Measurements from ENCODE around the gene MED13L.

Gene MED13L

DNA sequence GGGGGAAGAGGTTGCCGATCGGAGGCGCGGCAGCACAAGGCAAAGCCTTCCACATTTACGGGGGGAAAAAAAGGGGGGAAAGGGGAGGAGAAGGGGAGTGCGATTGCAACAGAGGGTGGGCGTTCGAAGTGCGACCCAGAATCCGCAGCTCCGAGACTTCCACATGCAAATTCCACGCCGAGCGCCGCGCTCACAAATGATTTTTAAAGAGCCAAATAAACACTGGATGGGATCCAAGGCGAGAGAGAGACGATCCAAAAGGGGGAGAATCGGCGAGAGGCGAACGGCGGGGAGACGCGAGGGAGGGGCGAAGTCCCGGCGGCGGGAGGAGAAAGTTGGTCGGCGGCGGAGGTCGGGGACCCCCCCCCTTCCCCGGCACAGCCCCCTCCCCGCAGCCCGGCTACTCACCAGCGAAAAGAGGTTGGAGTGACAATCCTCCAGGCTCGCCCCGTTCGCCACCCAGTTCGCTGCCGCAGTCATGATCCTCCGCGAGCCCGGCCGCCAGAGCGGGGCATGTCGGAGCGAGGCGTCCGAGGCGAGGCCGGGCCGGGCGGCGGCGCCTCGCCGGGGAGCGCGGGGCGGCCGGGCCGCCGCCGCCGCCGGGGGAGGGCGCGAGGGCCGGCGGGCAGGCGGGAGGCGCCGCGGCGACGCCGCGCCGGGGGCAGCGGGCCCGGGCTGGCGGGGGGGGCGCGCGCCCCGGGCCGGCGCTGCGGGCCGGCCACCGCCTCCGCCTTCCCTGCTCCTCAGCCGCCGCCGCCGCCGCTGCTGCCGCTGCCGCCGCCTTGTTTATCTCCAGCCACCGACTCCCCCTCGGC, 634 bp downstream of the MED13L start:
- Histone ChIP-seq H3K4me1 (ENCODE audit: control insufficient read depth, insufficient read depth, low read length) (no peaks in the 10 kb centered on the region; the same call in 1 of the 2 replicates), H3K27ac (ENCODE audit: low read length) (no peak overlapping the region), H3K4me3 (ENCODE audit: low read length) (peak overlapping the region; percentile 96), H3K27me3 (ENCODE audit: control insufficient read depth, insufficient read depth, low read length) (no peaks in the 10 kb centered on the region), H3K9me3 (ENCODE audit: control insufficient read depth, insufficient read depth, low read length) (no peaks in the 10 kb centered on the region), H3K36me3 (ENCODE audit: control insufficient read depth, insufficient read depth, low read length) (no peaks in the 10 kb centered on the region)
- no CpG with 5 or more reads among the region's 104 CpGs for WGBS (ENCODE audit: insufficient coverage, insufficient read length)
- DNase-seq (ENCODE audit: low read depth, low spot score), result no peak

GRCh38 chr12:116274551-116275375, 2.7 kb downstream of the MED13L start:
- H3K4me1 ChIP-seq (ENCODE audit: control insufficient read depth, insufficient read depth, low read length), result no peaks in the 10 kb centered on the region; the same call in 1 of the 2 replicates
- no peak overlapping the region for H3K27ac ChIP-seq (ENCODE audit: low read length)
- no peaks in the 10 kb centered on the region for H3K9me3 ChIP-seq (ENCODE audit: control insufficient read depth, insufficient read depth, low read length)
- no peaks in the 10 kb centered on the region for H3K36me3 ChIP-seq (ENCODE audit: control insufficient read depth, insufficient read depth, low read length)
- no peak for DNase-seq (ENCODE audit: low read depth, low spot score)
- WGBS (ENCODE audit: insufficient coverage, insufficient read length), result no CpG with 5 or more reads among the region's 5 CpGs
- H3K4me3 ChIP-seq (ENCODE audit: low read length), result no peak overlapping the region
- no peaks in the 10 kb centered on the region for H3K27me3 ChIP-seq (ENCODE audit: control insufficient read depth, insufficient read depth, low read length)

- no peak for DNase-seq (ENCODE audit: low read depth, low spot score)
- Histone ChIP-seq H3K4me1 (ENCODE audit: control insufficient read depth, insufficient read depth, low read length) (no peaks in the 10 kb centered on the region; the same call in 1 of the 2 replicates), H3K9me3 (ENCODE audit: control insufficient read depth, insufficient read depth, low read length) (no peaks in the 10 kb centered on the region), H3K27me3 (ENCODE audit: control insufficient read depth, insufficient read depth, low read length) (no peaks in the 10 kb centered on the region), H3K4me3 (ENCODE audit: low read length) (no peak overlapping the region), H3K27ac (ENCODE audit: low read length) (no peak overlapping the region), H3K36me3 (ENCODE audit: control insufficient read depth, insufficient read depth, low read length) (no peaks in the 10 kb centered on the region)
- WGBS (ENCODE audit: insufficient coverage, insufficient read length), result no CpG with 5 or more reads among the region's 4 CpGs
Measured at GRCh38 chr12:116273813-116274550, 3.5 kb downstream of the MED13L start.

DNA sequence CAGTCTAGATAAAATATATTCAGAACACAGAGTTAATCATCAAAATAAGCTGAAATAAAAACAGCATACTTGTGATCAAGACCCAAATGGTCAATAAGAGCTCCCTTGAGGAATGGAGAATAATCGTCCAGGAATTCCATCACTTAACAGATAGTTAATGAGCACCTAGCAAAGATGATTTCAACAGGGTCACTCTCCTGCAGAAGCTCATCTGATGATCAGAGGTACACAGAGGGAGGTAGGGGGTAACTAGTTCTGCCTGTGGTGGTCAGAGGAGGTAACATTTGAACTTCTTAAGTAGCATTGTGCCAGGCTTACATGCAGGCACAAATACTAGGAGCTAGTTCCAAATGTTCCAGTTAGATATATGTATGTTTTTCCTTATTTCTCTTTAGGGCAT, 9.5 kb downstream of the MED13L start:
- Histone ChIP-seq H3K4me1 (ENCODE audit: control insufficient read depth, insufficient read depth, low read length) (peaks cover 5% of the 10 kb centered on the region; the same call in 1 of the 2 replicates), H3K9me3 (ENCODE audit: control insufficient read depth, insufficient read depth, low read length) (no peaks in the 10 kb centered on the region), H3K27ac (ENCODE audit: low read length) (no peak overlapping the region), H3K4me3 (ENCODE audit: low read length) (no peak overlapping the region), H3K27me3 (ENCODE audit: control insufficient read depth, insufficient read depth, low read length) (no peaks in the 10 kb centered on the region), H3K36me3 (ENCODE audit: control insufficient read depth, insufficient read depth, low read length) (no peaks in the 10 kb centered on the region)
- WGBS (ENCODE audit: insufficient coverage, insufficient read length), result no CpG with 5 or more reads among the region's 1 CpG
- no peak for DNase-seq (ENCODE audit: low read depth, low spot score)

DNA sequence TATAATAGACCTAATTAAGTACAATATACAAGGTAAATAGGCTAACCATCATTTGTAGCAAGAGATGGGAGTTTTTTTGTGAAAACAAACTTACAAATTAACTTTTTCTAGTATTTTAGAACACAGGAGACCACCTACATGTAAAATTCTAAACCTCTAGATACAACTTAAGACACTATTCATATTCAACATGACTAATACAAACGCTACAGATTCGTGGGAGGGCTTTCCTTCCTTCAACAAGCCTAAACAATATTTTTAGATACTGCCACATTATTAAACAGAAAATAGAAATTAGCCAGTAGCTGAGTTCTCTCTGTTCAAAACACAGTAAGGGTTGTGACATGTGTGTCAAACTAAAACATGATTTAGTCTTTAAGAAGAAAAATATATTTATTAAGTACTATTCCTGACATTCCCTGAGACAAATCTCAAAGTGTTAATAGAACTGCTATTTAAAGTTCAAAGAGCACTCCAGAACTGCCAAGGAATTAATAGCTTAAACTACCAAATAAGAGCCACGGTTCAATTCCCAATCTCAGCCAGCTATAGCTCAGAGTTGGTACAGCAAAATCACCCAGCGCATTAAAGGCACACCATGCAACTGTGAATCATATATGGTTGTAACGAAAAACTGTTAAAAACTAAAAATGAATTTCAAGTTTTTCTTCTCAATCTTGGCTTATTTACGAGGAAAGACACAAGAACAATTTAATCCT, 10.7 kb downstream of the MED13L start:
- Histone ChIP-seq H3K4me3 (ENCODE audit: low read length) (no peak overlapping the region), H3K4me1 (ENCODE audit: control insufficient read depth, insufficient read depth, low read length) (peaks cover 5% of the 10 kb centered on the region; the same call in 1 of the 2 replicates), H3K27me3 (ENCODE audit: control insufficient read depth, insufficient read depth, low read length) (no peaks in the 10 kb centered on the region), H3K36me3 (ENCODE audit: control insufficient read depth, insufficient read depth, low read length) (no peaks in the 10 kb centered on the region), H3K9me3 (ENCODE audit: control insufficient read depth, insufficient read depth, low read length) (no peaks in the 10 kb centered on the region), H3K27ac (ENCODE audit: low read length) (no peak overlapping the region)
- no CpG with 5 or more reads among the region's 6 CpGs for WGBS (ENCODE audit: insufficient coverage, insufficient read length)
- DNase-seq (ENCODE audit: low read depth, low spot score), result no peak

- no peaks in the 10 kb centered on the region for H3K9me3 ChIP-seq (ENCODE audit: control insufficient read depth, insufficient read depth, low read length)
- no peak for DNase-seq (ENCODE audit: low read depth, low spot score)
- no peak overlapping the region for H3K4me3 ChIP-seq (ENCODE audit: low read length)
- no peak overlapping the region for H3K27ac ChIP-seq (ENCODE audit: low read length)
- H3K27me3 ChIP-seq (ENCODE audit: control insufficient read depth, insufficient read depth, low read length), result no peaks in the 10 kb centered on the region
- WGBS (ENCODE audit: insufficient coverage, insufficient read length), result no CpG with 5 or more reads among the region's 3 CpGs
- no peaks in the 10 kb centered on the region for H3K36me3 ChIP-seq (ENCODE audit: control insufficient read depth, insufficient read depth, low read length)
- peaks cover 5% of the 10 kb centered on the region; the same call in 1 of the 2 replicates for H3K4me1 ChIP-seq (ENCODE audit: control insufficient read depth, insufficient read depth, low read length)
Measured at GRCh38 chr12:116266168-116266601, 11.3 kb downstream of the MED13L start.

GRCh38 chr12:116265351-116266147, 11.9 kb downstream of the MED13L start:
- no peak overlapping the region for H3K27ac ChIP-seq (ENCODE audit: low read length)
- no peaks in the 10 kb centered on the region for H3K27me3 ChIP-seq (ENCODE audit: control insufficient read depth, insufficient read depth, low read length)
- no peak overlapping the region for H3K4me3 ChIP-seq (ENCODE audit: low read length)
- H3K9me3 ChIP-seq (ENCODE audit: control insufficient read depth, insufficient read depth, low read length), result no peaks in the 10 kb centered on the region
- DNase-seq (ENCODE audit: low read depth, low spot score), result no peak
- peaks cover 5% of the 10 kb centered on the region; the same call in 1 of the 2 replicates for H3K4me1 ChIP-seq (ENCODE audit: control insufficient read depth, insufficient read depth, low read length)
- no peaks in the 10 kb centered on the region for H3K36me3 ChIP-seq (ENCODE audit: control insufficient read depth, insufficient read depth, low read length)
- no CpG with 5 or more reads among the region's 7 CpGs for WGBS (ENCODE audit: insufficient coverage, insufficient read length)

GRCh38 chr12:116264525-116265070, 12.9 kb downstream of the MED13L start:
- no CpG with 5 or more reads among the region's 2 CpGs for WGBS (ENCODE audit: insufficient coverage, insufficient read length)
- Histone ChIP-seq H3K27ac (ENCODE audit: low read length) (no peak overlapping the region), H3K27me3 (ENCODE audit: control insufficient read depth, insufficient read depth, low read length) (no peaks in the 10 kb centered on the region), H3K4me3 (ENCODE audit: low read length) (no peak overlapping the region), H3K9me3 (ENCODE audit: control insufficient read depth, insufficient read depth, low read length) (no peaks in the 10 kb centered on the region), H3K4me1 (ENCODE audit: control insufficient read depth, insufficient read depth, low read length) (peaks cover 5% of the 10 kb centered on the region; the same call in 1 of the 2 replicates), H3K36me3 (ENCODE audit: control insufficient read depth, insufficient read depth, low read length) (no peaks in the 10 kb centered on the region)
- no peak for DNase-seq (ENCODE audit: low read depth, low spot score)

GRCh38 chr12:116263844-116264243, 13.6 kb downstream of the MED13L start:
- Histone ChIP-seq H3K4me3 (ENCODE audit: low read length) (no peak overlapping the region), H3K4me1 (ENCODE audit: control insufficient read depth, insufficient read depth, low read length) (peaks cover 5% of the 10 kb centered on the region; the same call in 1 of the 2 replicates), H3K9me3 (ENCODE audit: control insufficient read depth, insufficient read depth, low read length) (no peaks in the 10 kb centered on the region), H3K36me3 (ENCODE audit: control insufficient read depth, insufficient read depth, low read length) (no peaks in the 10 kb centered on the region), H3K27ac (ENCODE audit: low read length) (no peak overlapping the region), H3K27me3 (ENCODE audit: control insufficient read depth, insufficient read depth, low read length) (no peaks in the 10 kb centered on the region)
- WGBS (ENCODE audit: insufficient coverage, insufficient read length), result no CpG with 5 or more reads among the region's 2 CpGs
- DNase-seq (ENCODE audit: low read depth, low spot score), result no peak

Measured in iPS DF 6.9 (cell line).